NB4 (cell line): ENCODE results near the gene INS.

Experiments
- DNase-seq: peaks from one replicate; pipeline ENCODE4 v3.0.0; 2010; ENCODE audit warnings: low read depth
- H3K4me3 ChIP-seq: one replicate; pipeline ENCODE4 v1.5.1; 2011; ENCODE audit warnings: mild to moderate bottlenecking, low read depth, low read length, moderate library complexity
- MYC ChIP-seq: IDR thresholded peaks from 2 replicates; pipeline ENCODE4 v1.6.1; 2011; ENCODE audit warnings: low read depth, low read length
- POLR2A ChIP-seq: IDR thresholded peaks from 2 replicates; pipeline ENCODE4 v1.6.1; 2011; ENCODE audit warnings: mild to moderate bottlenecking; ENCODE audit not compliant: insufficient read length; ENCODE audit errors: extremely low read depth
- TF ChIP-seq, protein P1 (sequence below): IDR thresholded peaks from 2 replicates; pipeline ENCODE4 v1.6.1; 2011; ENCODE audit warnings: low read depth, low read length
- TF ChIP-seq, protein P2 (sequence below): IDR thresholded peaks from one replicate; pipeline ENCODE4 v1.5.1; 2012; ENCODE audit warnings: low read depth, low read length

The INS gene

DNA sequence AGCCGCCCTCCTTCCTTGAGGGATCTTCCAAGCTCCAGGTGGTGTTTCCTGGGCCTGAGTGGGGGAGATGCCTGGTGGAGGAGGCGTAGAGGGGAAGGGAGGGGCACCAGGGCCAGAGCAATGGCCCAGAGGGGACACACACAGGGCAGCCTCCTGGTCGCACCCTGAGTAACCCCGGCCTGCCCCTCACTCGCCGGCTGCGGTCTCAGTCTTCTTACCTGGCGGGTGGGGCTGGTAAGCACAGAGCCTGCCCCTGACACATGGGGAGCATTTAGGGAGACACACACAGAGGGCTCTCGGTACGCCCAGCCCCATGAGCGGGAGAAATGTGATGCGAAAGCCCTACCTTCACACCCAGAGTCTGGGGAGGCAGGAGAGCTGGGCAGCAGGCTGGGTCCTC is 45.7 kb downstream of the INS start:
- TF ChIP-seq, protein P1, sequence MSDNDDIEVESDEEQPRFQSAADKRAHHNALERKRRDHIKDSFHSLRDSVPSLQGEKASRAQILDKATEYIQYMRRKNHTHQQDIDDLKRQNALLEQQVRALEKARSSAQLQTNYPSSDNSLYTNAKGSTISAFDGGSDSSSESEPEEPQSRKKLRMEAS = no peak
- TF ChIP-seq, protein P2, sequence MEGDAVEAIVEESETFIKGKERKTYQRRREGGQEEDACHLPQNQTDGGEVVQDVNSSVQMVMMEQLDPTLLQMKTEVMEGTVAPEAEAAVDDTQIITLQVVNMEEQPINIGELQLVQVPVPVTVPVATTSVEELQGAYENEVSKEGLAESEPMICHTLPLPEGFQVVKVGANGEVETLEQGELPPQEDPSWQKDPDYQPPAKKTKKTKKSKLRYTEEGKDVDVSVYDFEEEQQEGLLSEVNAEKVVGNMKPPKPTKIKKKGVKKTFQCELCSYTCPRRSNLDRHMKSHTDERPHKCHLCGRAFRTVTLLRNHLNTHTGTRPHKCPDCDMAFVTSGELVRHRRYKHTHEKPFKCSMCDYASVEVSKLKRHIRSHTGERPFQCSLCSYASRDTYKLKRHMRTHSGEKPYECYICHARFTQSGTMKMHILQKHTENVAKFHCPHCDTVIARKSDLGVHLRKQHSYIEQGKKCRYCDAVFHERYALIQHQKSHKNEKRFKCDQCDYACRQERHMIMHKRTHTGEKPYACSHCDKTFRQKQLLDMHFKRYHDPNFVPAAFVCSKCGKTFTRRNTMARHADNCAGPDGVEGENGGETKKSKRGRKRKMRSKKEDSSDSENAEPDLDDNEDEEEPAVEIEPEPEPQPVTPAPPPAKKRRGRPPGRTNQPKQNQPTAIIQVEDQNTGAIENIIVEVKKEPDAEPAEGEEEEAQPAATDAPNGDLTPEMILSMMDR = no peak
- TF ChIP-seq POLR2A (no peak), MYC (no peak)
- no peak overlapping the region for H3K4me3 ChIP-seq
- no peak for DNase-seq

GRCh38 chr11:2114430-2115241 is 46.4 kb downstream of the INS start:
- no peak overlapping the region for H3K4me3 ChIP-seq
- DNase-seq = no peak
- TF ChIP-seq MYC (no peak), POLR2A (no peak)
- TF ChIP-seq, protein P1 = no peak
- TF ChIP-seq, protein P2 = no peak

DNA sequence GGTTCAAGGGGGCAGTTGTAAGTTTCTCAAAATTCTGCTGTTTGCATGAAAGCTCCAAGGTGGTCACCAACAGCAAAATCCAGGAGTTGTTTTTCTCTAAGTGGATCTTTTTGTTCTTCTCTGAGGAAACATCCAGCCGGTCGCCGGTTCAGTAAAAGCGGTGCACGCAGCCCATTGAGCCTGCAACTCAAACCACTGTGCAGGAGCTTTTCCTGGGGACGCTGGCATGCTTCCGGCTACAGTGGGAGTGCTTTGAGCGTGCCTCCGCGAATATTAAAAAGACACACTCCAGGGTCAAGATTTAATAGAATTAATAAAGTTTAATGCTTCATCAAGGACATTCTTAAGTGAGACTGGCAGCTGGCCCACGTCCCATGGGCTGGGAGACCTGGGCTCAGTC is 47.2 kb downstream of the INS start:
- no peak for TF ChIP-seq MYC
- TF ChIP-seq, protein P1 = no peak
- TF ChIP-seq POLR2A = no peak
- TF ChIP-seq, protein P2 = no peak
- H3K4me3 ChIP-seq = no peak overlapping the region
- DNase-seq = no peak

DNA sequence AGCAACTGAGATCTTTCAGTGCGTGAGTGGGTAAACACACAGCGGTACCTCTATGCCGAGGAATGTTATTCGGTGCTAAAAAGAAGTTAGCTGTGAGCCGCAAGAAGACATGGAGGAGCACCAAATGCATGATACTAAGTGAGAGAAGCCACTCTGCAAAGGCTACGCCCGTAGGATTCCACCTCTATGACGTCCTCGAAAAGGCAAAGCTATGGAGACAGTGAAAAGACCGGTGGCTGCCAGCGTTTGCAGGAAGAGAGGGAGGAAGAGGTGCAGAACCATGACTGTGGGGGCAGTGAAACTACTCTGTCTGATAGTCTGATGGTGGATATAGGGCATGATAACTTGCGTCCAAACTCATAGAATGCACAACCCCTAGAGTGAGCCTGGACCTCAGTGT is 50.5 kb downstream of the INS start:
- H3K4me3 ChIP-seq = no peak overlapping the region
- DNase-seq = no peak
- TF ChIP-seq, protein P1 = no peak
- no peak for TF ChIP-seq POLR2A
- TF ChIP-seq MYC = no peak
- TF ChIP-seq, protein P2 = no peak
